Measurements from ENCODE around the gene PRORP.

GRCh38 chr14:35167496-35167895 lies 45.1 kb downstream of the PRORP start:
- TF ChIP-seq SUZ12 (IDR thresholded peaks at IDR 0.05; ENCODE audit: extremely low read depth, insufficient read depth, insufficient read length) (no peak), YY1 (IDR thresholded peaks at IDR 0.05; ENCODE audit: insufficient read depth, insufficient read length) (no peak), ZNF274 (IDR thresholded peaks at IDR 0.05; ENCODE audit: low read depth, low read length) (no peak)
